SK-N-SH treated with all-trans-retinoic acid at 6 μM for 48 hours (cell line): Measurements from ENCODE around the gene NIP7.

Experiments
- ATAC-seq: fragments of 200-7000 bp; cut with Tn5 transposase; 3 replicates; pipeline ENCODE4 v1.9.1; 2020; ENCODE audit warnings: mild to moderate bottlenecking, moderate library complexity
- ARNTL ChIP-seq: fragments of 450-650 bp; formaldehyde crosslinking; IDR thresholded peaks from 2 replicates; pipeline ENCODE4 v1.5.0; 2020; ENCODE audit warnings: low read depth, mild to moderate bottlenecking, moderate library complexity, borderline replicate concordance
- CREB5 ChIP-seq: fragments of 250-450 bp; sonication (Bioruptor Pico); IDR thresholded peaks from 2 replicates; pipeline ENCODE4 v1.5.1; 2020; ENCODE audit warnings: low read depth, mild to moderate bottlenecking, moderate library complexity
- CSDC2 ChIP-seq: fragments of 250-450 bp; sonication (Bioruptor Pico); IDR thresholded peaks from 2 replicates; pipeline ENCODE4 v1.5.0; 2020; ENCODE audit warnings: mild to moderate bottlenecking, moderate library complexity
- CSRNP3 ChIP-seq: fragments of 250-450 bp; sonication (Bioruptor Pico); IDR thresholded peaks from 2 replicates; pipeline ENCODE4 v1.5.1; 2021; ENCODE audit warnings: mild to moderate bottlenecking, moderate library complexity
- ESRRG ChIP-seq: fragments of 250-450 bp; sonication (Bioruptor Pico); IDR thresholded peaks from 2 replicates; pipeline ENCODE4 v1.6.1; 2021; ENCODE audit warnings: mild to moderate bottlenecking
- ISL1 ChIP-seq: fragments of 250-450 bp; sonication (Bioruptor Pico); IDR thresholded peaks from 2 replicates; pipeline ENCODE4 v2.1.2; 2022; ENCODE audit warnings: mild to moderate bottlenecking, moderate library complexity
- PATZ1 ChIP-seq: fragments of 250-450 bp; sonication (Bioruptor Pico); IDR thresholded peaks from 2 replicates; pipeline ENCODE4 v1.8.0; 2020; ENCODE audit warnings: mild to moderate bottlenecking, moderate library complexity, borderline replicate concordance
- POU6F1 ChIP-seq: fragments of 250-450 bp; sonication (Bioruptor Pico); IDR thresholded peaks from 2 replicates; pipeline ENCODE4 v1.8.0; 2021; ENCODE audit warnings: low read depth, mild to moderate bottlenecking, moderate library complexity, borderline replicate concordance
- PPARA ChIP-seq: fragments of 250-450 bp; sonication (Bioruptor Pico); IDR thresholded peaks from 2 replicates; pipeline ENCODE4 v1.5.0; 2020; ENCODE audit warnings: mild to moderate bottlenecking, borderline replicate concordance
- RARB ChIP-seq: fragments of 250-450 bp; sonication (Bioruptor Pico); IDR thresholded peaks from 2 replicates; pipeline ENCODE4 v1.8.0; 2021; ENCODE audit warnings: mild to moderate bottlenecking, moderate library complexity
- SNAI2 ChIP-seq: fragments of 250-450 bp; sonication (Bioruptor Pico); IDR thresholded peaks from 2 replicates; pipeline ENCODE4 v1.5.0; 2020; ENCODE audit warnings: mild to moderate bottlenecking, moderate library complexity
- TCF4 ChIP-seq: fragments of 250-450 bp; sonication (Bioruptor Pico); IDR thresholded peaks from 2 replicates; pipeline ENCODE4 v1.8.0; 2021; ENCODE audit warnings: mild to moderate bottlenecking, moderate library complexity, borderline replicate concordance
- TOX ChIP-seq: fragments of 250-450 bp; sonication (Bioruptor Pico); IDR thresholded peaks from 2 replicates; pipeline ENCODE4 v1.8.0; 2021; ENCODE audit warnings: mild to moderate bottlenecking, moderate library complexity, borderline replicate concordance
- TSHZ2 ChIP-seq: fragments of 250-450 bp; sonication (Bioruptor Pico); IDR thresholded peaks from 2 replicates; pipeline ENCODE4 v1.5.0; 2020; ENCODE audit warnings: mild to moderate bottlenecking, moderate library complexity
- ZC3H10 ChIP-seq: fragments of 250-450 bp; sonication (Bioruptor Pico); IDR thresholded peaks from 2 replicates; pipeline ENCODE4 v1.5.1; 2021; ENCODE audit warnings: mild to moderate bottlenecking, moderate library complexity
- ZFP3 ChIP-seq: fragments of 250-450 bp; sonication (Bioruptor Pico); IDR thresholded peaks from 2 replicates; pipeline ENCODE4 v1.5.0; 2020; ENCODE audit warnings: mild to moderate bottlenecking, moderate library complexity
- ZFP30 ChIP-seq: fragments of 450-650 bp; formaldehyde crosslinking; IDR thresholded peaks from 2 replicates; pipeline ENCODE4 v1.5.0; 2022; ENCODE audit warnings: mild to moderate bottlenecking, moderate library complexity
- ZNF565 ChIP-seq: fragments of 450-650 bp; formaldehyde crosslinking; conservative IDR thresholded peaks from 2 replicates; pipeline ENCODE4 v1.5.0; 2020; ENCODE audit warnings: low read depth, mild to moderate bottlenecking, moderate library complexity
- ZNF70 ChIP-seq: fragments of 450-650 bp; formaldehyde crosslinking; IDR thresholded peaks from 2 replicates; pipeline ENCODE4 v1.5.0; 2020; ENCODE audit warnings: mild to moderate bottlenecking, moderate library complexity
- ZNF8 ChIP-seq: fragments of 450-650 bp; formaldehyde crosslinking; IDR thresholded peaks from 2 replicates; pipeline ENCODE4 v1.5.0; 2020; ENCODE audit warnings: mild to moderate bottlenecking, moderate library complexity

NIP7 gene

GRCh38 chr16:69368866-69369265, 29.3 kb downstream of the NIP7 start (continued):
- TF ChIP-seq POU6F1 (CRISPR knock-in tag) = no peak
- no peak for TF ChIP-seq ZC3H10
- no peak for TF ChIP-seq ZNF8 (CRISPR knock-in tag)
- no peak for TF ChIP-seq SNAI2 (CRISPR knock-in tag)
- TF ChIP-seq CSRNP3 (CRISPR knock-in tag) = no peak
- no peak for TF ChIP-seq ZNF70
- TF ChIP-seq ARNTL (CRISPR knock-in tag) = no peak

GRCh38 chr16:69371564-69371963, 32.0 kb downstream of the NIP7 start:
- TF ChIP-seq TOX (CRISPR knock-in tag) = no peak
- TF ChIP-seq CREB5 (CRISPR knock-in tag) = no peak
- TF ChIP-seq SNAI2 (CRISPR knock-in tag) = no peak
- no peak for TF ChIP-seq ZFP30 (CRISPR knock-in tag)
- TF ChIP-seq ESRRG (CRISPR knock-in tag) = no peak
- TF ChIP-seq ZNF70 = no peak
- no peak for TF ChIP-seq CSRNP3 (CRISPR knock-in tag)
- no peak for TF ChIP-seq ZFP3 (CRISPR knock-in tag)
- TF ChIP-seq PATZ1 (CRISPR knock-in tag) = no peak
- no peak for TF ChIP-seq RARB
- TF ChIP-seq POU6F1 (CRISPR knock-in tag) = no peak
- TF ChIP-seq TSHZ2 (CRISPR knock-in tag) = no peak
- no peak for TF ChIP-seq ZC3H10
- no peak for TF ChIP-seq ARNTL (CRISPR knock-in tag)
- no peak for ATAC-seq

- no peak for ATAC-seq
- TF ChIP-seq ZNF565 (CRISPR knock-in tag) (no peak), ZC3H10 (no peak), CSRNP3 (CRISPR knock-in tag) (no peak), PPARA (CRISPR knock-in tag) (no peak), CSDC2 (CRISPR knock-in tag) (no peak), ISL1 (CRISPR knock-in tag) (no peak), TCF4 (CRISPR knock-in tag) (no peak), RARB (no peak), CREB5 (CRISPR knock-in tag) (no peak), ZFP30 (CRISPR knock-in tag) (no peak), TOX (CRISPR knock-in tag) (no peak)
Measured at GRCh38 chr16:69373019-69373418, 33.4 kb downstream of the NIP7 start.
